Testis (tissue), 2 donors: ENCODE measurements around the gene CNTN4.

Experiments
- POLR2A ChIP-seq: fragments of 450-650 bp; IDR thresholded peaks from one replicate; pipeline ENCODE4 v1.6.1; 2017; ENCODE audit warnings: antibody characterized with exemption, mild to moderate bottlenecking, moderate library complexity
- TF ChIP-seq, protein P1 (sequence below), 3 experiments: fragments of 450-650 bp in 2 of 3; fragments of 200-600 bp in 1 of 3; sonication (generic) in 1 of 3; IDR thresholded peaks; one replicate each; pipeline ENCODE4 v1.5.1; 2016 to 2019; ENCODE audit warnings: antibody characterized with exemption in 3 of 3, mild to moderate bottlenecking in 2 of 3, moderate library complexity in 1 of 3

- TF ChIP-seq, protein P1, sequence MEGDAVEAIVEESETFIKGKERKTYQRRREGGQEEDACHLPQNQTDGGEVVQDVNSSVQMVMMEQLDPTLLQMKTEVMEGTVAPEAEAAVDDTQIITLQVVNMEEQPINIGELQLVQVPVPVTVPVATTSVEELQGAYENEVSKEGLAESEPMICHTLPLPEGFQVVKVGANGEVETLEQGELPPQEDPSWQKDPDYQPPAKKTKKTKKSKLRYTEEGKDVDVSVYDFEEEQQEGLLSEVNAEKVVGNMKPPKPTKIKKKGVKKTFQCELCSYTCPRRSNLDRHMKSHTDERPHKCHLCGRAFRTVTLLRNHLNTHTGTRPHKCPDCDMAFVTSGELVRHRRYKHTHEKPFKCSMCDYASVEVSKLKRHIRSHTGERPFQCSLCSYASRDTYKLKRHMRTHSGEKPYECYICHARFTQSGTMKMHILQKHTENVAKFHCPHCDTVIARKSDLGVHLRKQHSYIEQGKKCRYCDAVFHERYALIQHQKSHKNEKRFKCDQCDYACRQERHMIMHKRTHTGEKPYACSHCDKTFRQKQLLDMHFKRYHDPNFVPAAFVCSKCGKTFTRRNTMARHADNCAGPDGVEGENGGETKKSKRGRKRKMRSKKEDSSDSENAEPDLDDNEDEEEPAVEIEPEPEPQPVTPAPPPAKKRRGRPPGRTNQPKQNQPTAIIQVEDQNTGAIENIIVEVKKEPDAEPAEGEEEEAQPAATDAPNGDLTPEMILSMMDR (IDR thresholded peaks at IDR 0.05), result no peak
- no peak for TF ChIP-seq POLR2A
Observed at GRCh38 chr3:2659896-2660295, 561.2 kb downstream of the CNTN4 start.
